Activated gamma-delta T cell treated with Interleukin-2 at 50 U/mL for 16 hours (primary cell): ENCODE data around the gene STYX.
"Not testable (repeated sequence)": the region's sequence is repeated elsewhere in the genome, so short reads cannot be mapped to it uniquely, and the experiment has no call there.

Source experiments
- DNase-seq: peaks from one replicate; pipeline ENCODE4 v3.0.0-alpha.2; 2020

Gene STYX

GRCh38 chr14:52729035-52729434 is 931 bp upstream of the STYX start:
- not testable (repeated sequence) for DNase-seq

- no peak for DNase-seq
Measured at GRCh38 chr14:52729585-52729924, 411 bp upstream of the STYX start.

- no peak for DNase-seq
Measured at GRCh38 chr14:52730709-52731111, 744 bp downstream of the STYX start.

- DNase-seq = no peak
Measured at GRCh38 chr14:52733824-52734223, 3.9 kb downstream of the STYX start.

- no peak for DNase-seq
Measured at GRCh38 chr14:52735921-52736489, 6.0 kb downstream of the STYX start.

- no peak for DNase-seq
Measured at GRCh38 chr14:52738409-52738808, 8.4 kb downstream of the STYX start.

- DNase-seq = no peak
Measured at GRCh38 chr14:52740751-52741150, 10.8 kb downstream of the STYX start.

- no peak for DNase-seq
Measured at GRCh38 chr14:52741865-52742264, 11.9 kb downstream of the STYX start.

- no peak for DNase-seq
Measured at GRCh38 chr14:52748647-52749292, 18.8 kb downstream of the STYX start.

- DNase-seq = no peak
Measured at GRCh38 chr14:52755607-52756316, 25.8 kb downstream of the STYX start.

- DNase-seq = no peak
Measured at GRCh38 chr14:52759145-52759544, 29.2 kb downstream of the STYX start.

- DNase-seq = not testable (repeated sequence)
Measured at GRCh38 chr14:52762923-52763322, 33.0 kb downstream of the STYX start.

- no peak for DNase-seq
Measured at GRCh38 chr14:52767058-52767833, 37.3 kb downstream of the STYX start.

GRCh38 chr14:52769887-52770286 is 39.9 kb downstream of the STYX start:
- DNase-seq = no peak

- DNase-seq = no peak
Measured at GRCh38 chr14:52776816-52777215, 46.9 kb downstream of the STYX start.

GRCh38 chr14:52778702-52779101 is 48.7 kb downstream of the STYX start:
- no peak for DNase-seq

- DNase-seq = no peak
Measured at GRCh38 chr14:52780893-52781292, 50.9 kb downstream of the STYX start.

- DNase-seq = no peak
Measured at GRCh38 chr14:52781629-52782028, 51.7 kb downstream of the STYX start.

GRCh38 chr14:52783206-52783605 is 53.2 kb downstream of the STYX start:
- no peak for DNase-seq

GRCh38 chr14:52786887-52787286 is 56.9 kb downstream of the STYX start:
- no peak for DNase-seq

GRCh38 chr14:52789118-52789517 is 59.2 kb downstream of the STYX start:
- DNase-seq = no peak

- DNase-seq = no peak
Measured at GRCh38 chr14:52790011-52790755, 60.2 kb downstream of the STYX start.

- DNase-seq = no peak
Measured at GRCh38 chr14:52790756-52791222, 60.8 kb downstream of the STYX start.
